ENCODE results near the gene BANF2. TPM values are rescaled to one million over a fixed set of nuclear protein-coding genes. Genes with fewer than 3 reads are reported as not detected.

Gene BANF2
- total and polyA plus RNA-seq, 2 of the 13 experiments (the other 11 are each of a cell fraction or from before 2014, with no cell fraction given): 0.35 TPM; not detected in 1

DNA sequence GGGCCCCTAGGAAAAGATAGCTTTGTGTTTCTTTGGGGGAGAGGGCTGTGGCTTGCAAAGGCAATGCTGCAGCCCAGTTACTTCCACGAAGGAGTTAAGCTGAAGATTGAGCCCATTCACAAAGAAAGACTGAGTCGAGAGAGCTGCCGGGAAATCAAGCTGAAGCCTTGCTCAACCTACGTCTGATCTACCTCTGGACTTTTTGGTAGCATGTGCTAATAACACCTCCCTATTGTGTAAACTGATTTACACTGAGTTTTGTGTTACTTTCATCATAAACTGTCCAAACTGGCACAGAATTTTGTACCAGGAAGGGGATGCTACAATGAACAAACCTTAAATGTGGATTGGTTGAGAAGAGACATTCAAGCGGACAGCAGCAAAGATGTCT is 23.5 kb downstream of the BANF2 start (continued):
- TF ChIP-seq ARNT2 (CRISPR knock-in tag; IDR thresholded peaks at IDR 0.05; ENCODE audit: low read depth) (no peak), ZNF33A (CRISPR knock-in tag; IDR thresholded peaks at IDR 0.05; ENCODE audit: borderline replicate concordance) (no peak), ZFP1 (CRISPR knock-in tag; IDR thresholded peaks at IDR 0.05) (no peak), YEATS2 (CRISPR knock-in tag; IDR thresholded peaks at IDR 0.05; ENCODE audit: borderline replicate concordance) (no peak)
- TF ChIP-seq, protein P1, sequence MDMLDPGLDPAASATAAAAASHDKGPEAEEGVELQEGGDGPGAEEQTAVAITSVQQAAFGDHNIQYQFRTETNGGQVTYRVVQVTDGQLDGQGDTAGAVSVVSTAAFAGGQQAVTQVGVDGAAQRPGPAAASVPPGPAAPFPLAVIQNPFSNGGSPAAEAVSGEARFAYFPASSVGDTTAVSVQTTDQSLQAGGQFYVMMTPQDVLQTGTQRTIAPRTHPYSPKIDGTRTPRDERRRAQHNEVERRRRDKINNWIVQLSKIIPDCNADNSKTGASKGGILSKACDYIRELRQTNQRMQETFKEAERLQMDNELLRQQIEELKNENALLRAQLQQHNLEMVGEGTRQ (IDR thresholded peaks at IDR 0.05; ENCODE audit: low read depth, low read length): no peak
- TF ChIP-seq, protein P1 (CRISPR knock-in tag; IDR thresholded peaks at IDR 0.05; ENCODE audit: borderline replicate concordance): 0 out of 2 replicates have a peak, but pooled peaks have one; percentile 29
- TF ChIP-seq, protein P2, sequence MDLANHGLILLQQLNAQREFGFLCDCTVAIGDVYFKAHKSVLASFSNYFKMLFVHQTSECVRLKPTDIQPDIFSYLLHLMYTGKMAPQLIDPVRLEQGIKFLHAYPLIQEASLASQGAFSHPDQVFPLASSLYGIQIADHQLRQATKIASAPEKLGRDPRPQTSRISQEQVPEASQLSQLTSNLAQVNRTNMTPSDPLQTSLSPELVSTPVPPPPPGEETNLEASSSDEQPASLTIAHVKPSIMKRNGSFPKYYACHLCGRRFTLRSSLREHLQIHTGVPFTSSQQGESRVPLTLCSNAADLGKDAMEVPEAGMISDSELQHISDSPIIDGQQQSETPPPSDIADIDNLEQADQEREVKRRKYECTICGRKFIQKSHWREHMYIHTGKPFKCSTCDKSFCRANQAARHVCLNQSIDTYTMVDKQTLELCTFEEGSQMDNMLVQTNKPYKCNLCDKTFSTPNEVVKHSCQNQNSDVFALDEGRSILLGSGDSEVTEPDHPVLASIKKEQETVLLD (CRISPR knock-in tag; IDR thresholded peaks at IDR 0.05; ENCODE audit: low read depth): no peak

DNA sequence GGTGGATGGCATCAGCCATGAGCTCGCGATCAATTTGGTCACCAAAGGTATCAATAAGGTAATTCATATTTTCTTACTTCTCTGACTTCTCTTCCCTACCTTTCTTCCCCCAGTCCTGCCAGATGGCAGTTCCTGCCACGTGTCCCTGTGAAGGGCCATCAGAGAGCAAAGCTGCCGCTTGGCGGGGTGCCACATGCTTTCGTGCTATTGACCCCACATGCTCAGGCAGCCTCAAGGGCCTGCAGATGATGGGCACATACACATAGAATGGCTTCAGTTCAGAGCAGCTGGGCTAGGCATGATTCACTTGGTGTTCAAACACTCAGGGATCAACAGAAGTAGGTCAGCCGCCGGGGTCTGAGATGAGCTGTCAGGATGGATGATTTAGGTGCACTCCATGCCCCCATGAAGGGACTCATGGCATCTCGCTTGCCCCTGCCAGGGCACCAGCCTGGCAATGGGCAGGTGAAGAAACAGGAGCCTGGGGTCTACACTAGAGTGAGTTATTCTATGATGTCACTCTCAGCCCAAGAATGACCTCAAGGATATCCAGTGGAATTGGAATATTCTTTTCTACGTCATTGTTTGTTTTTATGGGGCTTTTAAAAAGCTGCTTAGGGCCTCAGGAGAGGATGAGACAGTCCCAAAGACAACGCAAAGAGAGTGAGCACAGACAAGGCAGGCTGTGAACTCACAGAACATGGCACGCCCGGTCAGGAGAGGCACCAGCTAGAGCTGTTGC is 25.5 kb downstream of the BANF2 start:
- POLR2A ChIA-PET: interaction anchor here (0.7 to 5.5 kb wide), 4 partner anchors 22 to 170 kb away, joined by 3 to 81 read pairs (median 3); partner anchors contain the start of gene RRBP1
- Histone ChIP-seq H3K36me3 (replicated peaks in 1 of 2; ENCODE audit: control insufficient read depth in 1 of 2, insufficient read depth in 2 of 2, low read length in 2 of 2) (no peaks in the 10 kb centered on the region), H2AFZ (ENCODE audit: low read length) (no peak overlapping the region), H3K9me3 (ENCODE audit: low read length) (no peaks in the 10 kb centered on the region), H3K79me2 (ENCODE audit: insufficient read depth, low read length) (no peaks in the 10 kb centered on the region), H3K9ac (ENCODE audit: insufficient read depth, low read depth, low read length) (no peak overlapping the region), H4K20me1 (ENCODE audit: insufficient read depth, low read length) (no peaks in the 10 kb centered on the region), H3K4me3 (replicated peaks in 1 of 3; ENCODE audit: insufficient read depth in 1 of 3, low read depth in 2 of 3, low read length in 3 of 3) (no peak overlapping the region), H3K4me2 (ENCODE audit: low read depth, low read length) (no peak overlapping the region), H3K27me3 (ENCODE audit: control insufficient read depth in 1 of 2, insufficient read depth in 2 of 2, low read length in 2 of 2) (peaks cover 10 to 77% of the 10 kb centered on the region in 2 experiments; a peak in 4 of 5 replicates), H3K27ac (ENCODE audit: extremely low read length, insufficient read depth, low read length) (no peak overlapping the region), H3K4me1 (ENCODE audit: insufficient read depth, low read length) (peaks cover 44% of the 10 kb centered on the region)
- BruUV-seq (replicated peaks): no TSS peak
- in situ Hi-C loops (cut with HindIII; ENCODE audit: extremely low pct_ligation_motif_present, low pct_unique_long_range_greater_than_20kb) (no loop called here), intact Hi-C loops (cut with micrococcal nuclease; ENCODE audit: unreplicated experiment) (no loop called here)
- WGBS (ENCODE audit: low lambda C conversion rate): 60% methylated on average over 13 of the region's 13 CpGs
- CTCF ChIA-PET (ENCODE audit: low intra/inter-chr PET ratio, low total read pairs): no interaction called here
- no peak for FAIRE-seq
- ATAC-seq: no peak; the same call in 2 of the 3 replicates
- DNase-seq (ENCODE audit: low spot score): peak; percentile 60
- no peak for TF ChIP-seq GABPB1 (CRISPR knock-in tag; IDR thresholded peaks at IDR 0.05)
- TF ChIP-seq, protein P3, sequence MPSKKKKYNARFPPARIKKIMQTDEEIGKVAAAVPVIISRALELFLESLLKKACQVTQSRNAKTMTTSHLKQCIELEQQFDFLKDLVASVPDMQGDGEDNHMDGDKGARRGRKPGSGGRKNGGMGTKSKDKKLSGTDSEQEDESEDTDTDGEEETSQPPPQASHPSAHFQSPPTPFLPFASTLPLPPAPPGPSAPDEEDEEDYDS (CRISPR knock-in tag; IDR thresholded peaks at IDR 0.05): no peak
- no peak for TF ChIP-seq PRMT3 (CRISPR knock-in tag; IDR thresholded peaks at IDR 0.05; ENCODE audit: borderline replicate concordance, low read depth)
- no peak for TF ChIP-seq KMT2A (CRISPR knock-in tag; IDR thresholded peaks at IDR 0.05)
- no peak for TF ChIP-seq JARID2 (CRISPR knock-in tag; IDR thresholded peaks at IDR 0.05; ENCODE audit: insufficient replicate concordance)
- TF ChIP-seq ZNF383 (CRISPR knock-in tag; IDR thresholded peaks at IDR 0.05; ENCODE audit: borderline replicate concordance): no peak
- TF ChIP-seq, protein P4, sequence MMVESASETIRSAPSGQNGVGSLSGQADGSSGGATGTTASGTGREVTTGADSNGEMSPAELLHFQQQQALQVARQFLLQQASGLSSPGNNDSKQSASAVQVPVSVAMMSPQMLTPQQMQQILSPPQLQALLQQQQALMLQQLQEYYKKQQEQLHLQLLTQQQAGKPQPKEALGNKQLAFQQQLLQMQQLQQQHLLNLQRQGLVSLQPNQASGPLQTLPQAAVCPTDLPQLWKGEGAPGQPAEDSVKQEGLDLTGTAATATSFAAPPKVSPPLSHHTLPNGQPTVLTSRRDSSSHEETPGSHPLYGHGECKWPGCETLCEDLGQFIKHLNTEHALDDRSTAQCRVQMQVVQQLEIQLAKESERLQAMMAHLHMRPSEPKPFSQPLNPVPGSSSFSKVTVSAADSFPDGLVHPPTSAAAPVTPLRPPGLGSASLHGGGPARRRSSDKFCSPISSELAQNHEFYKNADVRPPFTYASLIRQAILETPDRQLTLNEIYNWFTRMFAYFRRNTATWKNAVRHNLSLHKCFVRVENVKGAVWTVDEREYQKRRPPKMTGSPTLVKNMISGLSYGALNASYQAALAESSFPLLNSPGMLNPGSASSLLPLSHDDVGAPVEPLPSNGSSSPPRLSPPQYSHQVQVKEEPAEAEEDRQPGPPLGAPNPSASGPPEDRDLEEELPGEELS (CRISPR knock-in tag; IDR thresholded peaks at IDR 0.05): no peak
- TF ChIP-seq ZNF75D (CRISPR knock-in tag; IDR thresholded peaks at IDR 0.05; ENCODE audit: borderline replicate concordance): no peak
- no peak for TF ChIP-seq ZNF7 (CRISPR knock-in tag; IDR thresholded peaks at IDR 0.05)
- no peak for TF ChIP-seq SETDB1 (CRISPR knock-in tag; IDR thresholded peaks at IDR 0.05; ENCODE audit: borderline replicate concordance)

Measured in HepG2 (cell line).